ENCODE data around the gene ZC3H18. TPM values are rescaled to one million over a fixed set of nuclear protein-coding genes. Genes with fewer than 3 reads are reported as not detected.

The ZC3H18 gene
- polyA plus RNA-seq, 1 donor from 2014 or later = 12.8 TPM

- no peaks in the 10 kb centered on the region for H3K27me3 ChIP-seq (ENCODE audit: insufficient read depth, low read depth, low read length)
- no peak for TF ChIP-seq EZH2 (IDR thresholded peaks at IDR 0.05; ENCODE audit: borderline replicate concordance, insufficient read depth, low read length, poor library complexity, severe bottlenecking)
- no peak for TF ChIP-seq TAF1 (IDR thresholded peaks at IDR 0.05; ENCODE audit: low read depth)
- TF ChIP-seq MXI1 (conservative IDR thresholded peaks at IDR 0.05; ENCODE audit: poor library complexity, severe bottlenecking) = no peak
- TF ChIP-seq REST (IDR thresholded peaks at IDR 0.05; ENCODE audit: borderline replicate concordance) = no peak
- TF ChIP-seq SMC3 (conservative IDR thresholded peaks at IDR 0.05; ENCODE audit: poor library complexity) = no peak
- TF ChIP-seq POLR2AphosphoS5 (IDR thresholded peaks at IDR 0.05) = no peak
- TF ChIP-seq EP300 (conservative IDR thresholded peaks at IDR 0.05; ENCODE audit: poor library complexity, severe bottlenecking) = no peak
- TF ChIP-seq CTCF (IDR thresholded peaks at IDR 0.05; ENCODE audit: poor library complexity, severe bottlenecking) = no peak
- TF ChIP-seq RAD21 (conservative IDR thresholded peaks at IDR 0.05) = no peak
- no peak overlapping the region for H3K27ac ChIP-seq (ENCODE audit: low read length)
- peaks cover 5% of the 10 kb centered on the region for H3K36me3 ChIP-seq (ENCODE audit: insufficient read depth, low read length)
- no peak overlapping the region for H3K9ac ChIP-seq (ENCODE audit: low read length)
- H3K4me3 ChIP-seq (ENCODE audit: low read length) = no peak overlapping the region
- H3K79me2 ChIP-seq (replicated peaks; ENCODE audit: insufficient read depth, low read length) = peaks cover 4% of the 10 kb centered on the region
- H3K4me2 ChIP-seq (ENCODE audit: low read length) = no peak overlapping the region
- H3K9me2 ChIP-seq (ENCODE audit: insufficient read depth, low read length) = no peaks in the 10 kb centered on the region
- H2AFZ ChIP-seq (ENCODE audit: low read depth, low read length) = no peak overlapping the region
- no peaks in the 10 kb centered on the region for H3K9me3 ChIP-seq (ENCODE audit: low read length)
- no peaks in the 10 kb centered on the region for H3F3A ChIP-seq (ENCODE audit: insufficient read depth, low read length, poor library complexity, severe bottlenecking)
- H4K20me1 ChIP-seq (ENCODE audit: insufficient read depth) = no peaks in the 10 kb centered on the region
These were observed 24.9 kb downstream of the ZC3H18 start for GRCh38 chr16:88595101-88595500.

- H3K4me3 ChIP-seq (ENCODE audit: low read length) = no peak overlapping the region
- H4K20me1 ChIP-seq (ENCODE audit: insufficient read depth) = no peaks in the 10 kb centered on the region
- H2AFZ ChIP-seq (ENCODE audit: low read depth, low read length) = no peak overlapping the region
- H3K9ac ChIP-seq (ENCODE audit: low read length) = no peak overlapping the region
- peaks cover 5% of the 10 kb centered on the region for H3K36me3 ChIP-seq (ENCODE audit: insufficient read depth, low read length)
- peaks cover 4% of the 10 kb centered on the region for H3K79me2 ChIP-seq (replicated peaks; ENCODE audit: insufficient read depth, low read length)
- no peaks in the 10 kb centered on the region for H3K9me2 ChIP-seq (ENCODE audit: insufficient read depth, low read length)
- no peak overlapping the region for H3K27ac ChIP-seq (ENCODE audit: low read length)
- TF ChIP-seq EZH2 (IDR thresholded peaks at IDR 0.05; ENCODE audit: borderline replicate concordance, insufficient read depth, low read length, poor library complexity, severe bottlenecking) (no peak), EP300 (conservative IDR thresholded peaks at IDR 0.05; ENCODE audit: poor library complexity, severe bottlenecking) (no peak), SMC3 (conservative IDR thresholded peaks at IDR 0.05; ENCODE audit: poor library complexity) (no peak), TAF1 (IDR thresholded peaks at IDR 0.05; ENCODE audit: low read depth) (no peak), MXI1 (conservative IDR thresholded peaks at IDR 0.05; ENCODE audit: poor library complexity, severe bottlenecking) (no peak), POLR2AphosphoS5 (IDR thresholded peaks at IDR 0.05) (no peak), RAD21 (conservative IDR thresholded peaks at IDR 0.05) (no peak), CTCF (IDR thresholded peaks at IDR 0.05; ENCODE audit: poor library complexity, severe bottlenecking) (no peak), REST (IDR thresholded peaks at IDR 0.05; ENCODE audit: borderline replicate concordance) (no peak)
- H3K9me3 ChIP-seq (ENCODE audit: low read length) = no peaks in the 10 kb centered on the region
- no peaks in the 10 kb centered on the region for H3F3A ChIP-seq (ENCODE audit: insufficient read depth, low read length, poor library complexity, severe bottlenecking)
- H3K27me3 ChIP-seq (ENCODE audit: insufficient read depth, low read depth, low read length) = no peaks in the 10 kb centered on the region
- H3K4me2 ChIP-seq (ENCODE audit: low read length) = no peak overlapping the region
These were observed 25.7 kb downstream of the ZC3H18 start for GRCh38 chr16:88595921-88596320.
